IPS-18a (cell line): ENCODE measurements around the gene PLEKHF1.
"Not testable (repeated sequence)": the region's sequence is repeated elsewhere in the genome, so short reads cannot be mapped to it uniquely, and the experiment has no call there.

Experiments
- H3K27ac ChIP-seq: one replicate; pipeline ENCODE4 v1.5.1; 2013; ENCODE audit warnings: low read length
- H3K27me3 ChIP-seq: one replicate; pipeline ENCODE4 v1.6.1; 2013; ENCODE audit warnings: mild to moderate bottlenecking, low read length; ENCODE audit not compliant: control insufficient read depth, insufficient read depth
- H3K36me3 ChIP-seq: one replicate; pipeline ENCODE4 v1.6.1; 2013; ENCODE audit warnings: low read depth, low read length; ENCODE audit not compliant: control insufficient read depth
- H3K4me1 ChIP-seq: one replicate; pipeline ENCODE4 v1.6.1; 2013; ENCODE audit warnings: low read depth, low read length; ENCODE audit not compliant: control insufficient read depth
- H3K4me3 ChIP-seq: one replicate; pipeline ENCODE4 v1.5.1; 2013; ENCODE audit warnings: low read length
- H3K9ac ChIP-seq: one replicate; pipeline ENCODE4 v1.6.1; 2013; ENCODE audit warnings: mild to moderate bottlenecking, low read length, moderate library complexity
- H3K9me3 ChIP-seq: one replicate; pipeline ENCODE4 v1.6.1; 2013; ENCODE audit warnings: low read depth, low read length; ENCODE audit not compliant: control insufficient read depth

Gene PLEKHF1

DNA sequence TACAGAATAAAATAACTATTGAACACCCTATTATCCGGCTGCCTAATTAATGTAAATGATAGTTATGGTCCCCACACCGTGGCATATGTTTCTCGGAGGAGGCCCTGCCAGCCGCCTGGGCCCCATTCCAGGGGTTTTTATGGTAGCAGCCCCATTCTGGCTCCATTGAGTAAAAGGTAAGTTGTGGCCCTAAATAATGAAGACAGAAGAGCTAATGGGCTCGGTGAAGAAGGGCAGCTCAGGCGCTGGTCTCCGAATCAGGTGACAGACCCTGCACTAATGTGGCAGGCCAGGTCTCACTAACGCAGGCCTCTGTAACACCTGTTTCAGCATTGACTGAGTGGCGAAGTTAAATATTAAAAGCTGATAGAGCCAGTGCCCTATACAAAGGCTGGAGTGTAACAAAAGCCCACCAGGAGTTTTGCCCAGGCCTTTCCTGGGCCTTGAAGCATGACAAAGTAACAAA lies 40.0 kb upstream of the PLEKHF1 start:
- no peak overlapping the region for H3K27ac ChIP-seq

DNA sequence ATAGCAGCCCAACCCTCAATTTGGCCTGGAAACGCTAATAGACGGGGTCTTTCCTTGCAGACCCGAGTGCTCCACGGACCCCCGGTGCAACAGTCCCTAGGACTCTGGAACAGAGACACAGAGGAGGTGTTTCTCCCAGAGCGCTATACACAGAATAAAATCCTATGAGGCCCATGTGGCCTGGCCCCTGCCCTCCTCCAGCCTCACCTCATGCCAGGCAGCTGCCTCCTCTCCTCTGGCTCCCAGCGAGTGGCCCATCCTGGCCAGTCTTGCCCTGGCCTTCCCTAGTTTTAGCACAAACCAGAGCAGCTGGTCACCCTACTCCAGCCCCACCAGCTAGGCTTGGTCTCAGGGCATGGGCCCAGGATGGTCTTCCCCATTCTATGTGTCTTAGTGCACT lies 38.9 kb upstream of the PLEKHF1 start:
- no peak overlapping the region for H3K9ac ChIP-seq
- no peak overlapping the region for H3K4me3 ChIP-seq

More for the DNA sequence above, 40.0 kb upstream of the PLEKHF1 start:
- Histone ChIP-seq H3K27me3 (no peaks in the 10 kb centered on the region), H3K4me1 (peaks cover 3% of the 10 kb centered on the region), H3K9ac (no peak overlapping the region), H3K36me3 (no peaks in the 10 kb centered on the region), H3K4me3 (no peak overlapping the region), H3K9me3 (no peaks in the 10 kb centered on the region)

DNA sequence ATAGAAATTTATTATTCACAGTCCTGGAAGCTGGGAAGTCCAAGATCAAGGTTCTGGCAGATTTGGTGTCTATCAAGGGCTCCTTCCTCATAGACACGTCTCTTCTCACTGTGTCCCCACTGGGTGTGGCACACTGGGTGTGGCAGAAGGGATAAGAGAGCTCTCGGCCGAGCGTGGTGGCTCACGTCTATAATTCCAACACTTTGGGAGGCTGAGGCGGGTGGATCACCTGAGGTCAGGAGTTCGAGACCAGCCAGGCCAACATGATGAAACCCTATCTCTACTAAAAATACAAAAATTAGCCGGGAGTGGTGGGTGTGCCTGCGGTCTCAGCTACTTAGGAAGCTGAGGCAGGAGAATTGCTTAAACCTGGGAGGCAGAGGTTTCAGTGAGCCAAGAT lies 38.4 kb upstream of the PLEKHF1 start:
- H3K27me3 ChIP-seq, H3K9me3 ChIP-seq, H3K27ac ChIP-seq, H3K4me3 ChIP-seq, H3K9ac ChIP-seq, H3K4me1 ChIP-seq, H3K36me3 ChIP-seq: not testable (repeated sequence)

More for the DNA sequence above, 38.9 kb upstream of the PLEKHF1 start:
- H3K9me3 ChIP-seq, result no peaks in the 10 kb centered on the region
- H3K27me3 ChIP-seq, result no peaks in the 10 kb centered on the region
- H3K4me1 ChIP-seq, result peaks cover 3% of the 10 kb centered on the region
- H3K27ac ChIP-seq, result no peak overlapping the region
- H3K36me3 ChIP-seq, result no peaks in the 10 kb centered on the region

DNA sequence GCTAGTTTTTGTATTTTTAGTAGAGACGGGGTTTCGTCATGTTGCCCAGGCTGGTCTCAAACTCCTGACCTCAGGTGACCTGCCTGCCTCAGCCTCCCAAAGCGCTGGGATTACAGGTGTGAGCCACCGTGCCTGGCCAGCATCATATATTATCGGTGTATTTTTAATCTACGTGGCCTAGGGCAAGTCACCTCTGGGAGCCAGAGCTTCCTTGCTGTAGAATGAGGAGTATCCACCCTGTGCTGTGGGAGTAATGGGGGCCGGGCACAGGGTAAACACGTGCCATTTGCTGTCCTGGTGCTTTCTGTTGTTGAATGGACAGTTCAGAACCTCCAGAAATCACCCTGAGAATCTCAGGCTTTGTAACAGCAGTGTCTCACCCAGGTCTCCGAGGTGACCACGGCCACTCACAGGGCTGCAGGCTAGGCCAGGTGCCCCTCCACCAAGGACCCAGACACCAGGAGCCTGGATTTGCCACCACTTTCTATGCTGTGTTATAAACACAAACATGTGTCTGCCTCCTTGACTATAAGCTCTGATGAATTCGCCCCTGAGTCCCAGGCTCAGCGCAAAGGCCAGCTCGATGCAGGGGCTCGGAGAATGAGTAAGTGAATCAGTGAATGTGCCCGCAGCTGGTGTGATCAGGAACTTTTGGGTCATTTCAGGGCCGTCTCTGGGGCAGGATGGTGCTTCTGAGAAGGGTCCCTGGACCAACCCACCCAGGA lies 36.4 kb upstream of the PLEKHF1 start:
- Histone ChIP-seq H3K36me3 (no peaks in the 10 kb centered on the region), H3K4me1 (peaks cover 3% of the 10 kb centered on the region), H3K27ac (no peak overlapping the region), H3K9ac (no peak overlapping the region), H3K9me3 (no peaks in the 10 kb centered on the region), H3K27me3 (no peaks in the 10 kb centered on the region), H3K4me3 (no peak overlapping the region)

DNA sequence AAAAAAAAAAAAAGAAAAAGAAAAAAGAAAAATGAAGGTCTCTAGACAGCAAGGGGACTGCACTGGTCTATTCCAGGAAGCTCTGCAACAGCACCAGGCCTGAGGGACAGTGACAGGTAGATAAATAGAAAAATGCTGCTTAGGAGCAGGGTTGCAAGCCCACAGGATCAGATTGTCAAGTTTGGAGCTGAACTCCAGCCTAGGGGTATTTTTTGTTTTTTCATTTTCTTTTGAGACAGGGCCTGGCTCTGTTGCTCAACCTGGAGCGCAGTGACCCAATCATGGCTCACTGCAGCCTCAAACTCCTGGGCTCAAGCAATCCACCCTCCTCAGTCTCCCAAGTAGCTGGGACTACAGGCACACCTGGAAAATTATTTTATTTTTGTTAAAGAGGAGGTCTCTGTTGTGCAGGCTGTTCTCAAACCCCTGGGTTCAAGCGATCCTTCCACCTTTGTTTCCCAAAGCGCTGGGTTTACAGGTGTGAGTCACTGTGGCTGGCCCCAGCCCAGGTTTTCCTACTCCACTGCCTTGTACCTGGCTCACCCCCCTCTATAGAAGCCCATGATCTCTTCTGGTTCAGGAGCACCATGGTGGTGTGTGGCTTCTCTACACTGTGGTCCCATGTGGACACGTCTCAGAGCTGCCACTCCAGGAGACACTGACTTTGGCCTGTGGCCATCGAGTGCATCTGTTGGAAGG lies 35.3 kb upstream of the PLEKHF1 start:
- Histone ChIP-seq H3K4me1 (peaks cover 1% of the 10 kb centered on the region), H3K4me3 (no peak overlapping the region), H3K9me3 (no peaks in the 10 kb centered on the region), H3K27ac (no peak overlapping the region), H3K27me3 (no peaks in the 10 kb centered on the region), H3K36me3 (no peaks in the 10 kb centered on the region), H3K9ac (no peak overlapping the region)

DNA sequence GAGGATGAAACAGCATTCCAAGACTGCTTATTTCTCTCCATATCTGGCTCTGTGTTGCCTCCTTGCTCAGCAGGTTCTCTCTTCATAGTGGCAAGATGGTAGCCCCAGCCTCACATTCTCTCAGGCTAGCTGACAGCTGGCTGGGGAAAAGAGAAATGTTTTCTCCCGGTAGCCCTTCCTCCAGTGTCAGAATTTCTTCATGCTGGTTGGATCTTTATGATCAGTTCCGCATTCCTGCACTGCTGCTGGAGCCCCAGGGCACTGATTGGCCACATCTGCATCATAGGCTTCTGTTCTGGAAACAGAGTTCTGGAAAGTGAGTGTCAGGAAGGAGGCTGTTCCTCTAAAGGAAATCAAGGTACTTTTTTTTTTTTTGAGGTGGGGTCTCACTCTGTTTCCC lies 34.6 kb upstream of the PLEKHF1 start:
- H3K9me3 ChIP-seq, result no peaks in the 10 kb centered on the region
- H3K27ac ChIP-seq, result no peak overlapping the region
- H3K36me3 ChIP-seq, result no peaks in the 10 kb centered on the region
- H3K9ac ChIP-seq, result no peak overlapping the region
- H3K4me1 ChIP-seq, result no peaks in the 10 kb centered on the region
- no peaks in the 10 kb centered on the region for H3K27me3 ChIP-seq
- H3K4me3 ChIP-seq, result no peak overlapping the region

DNA sequence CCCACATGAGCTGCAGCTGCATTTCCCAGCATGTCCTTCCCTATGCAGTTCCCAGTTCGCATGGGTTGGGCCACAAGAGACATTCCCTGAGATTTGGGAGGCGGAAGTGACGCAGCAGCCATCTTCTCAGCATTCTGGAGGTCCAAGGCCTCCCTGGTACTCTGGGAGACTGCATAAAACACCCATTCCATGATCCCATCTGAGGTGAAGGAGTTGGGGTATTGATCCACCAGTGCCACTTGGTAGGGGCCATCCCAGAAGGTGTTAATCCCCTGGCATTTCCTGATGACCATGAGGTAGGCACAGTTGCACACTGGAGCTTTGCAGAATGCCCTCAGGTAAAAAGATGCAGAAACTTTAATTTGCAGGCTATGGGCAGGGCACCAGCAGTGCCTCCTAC lies 33.8 kb upstream of the PLEKHF1 start:
- H3K9me3 ChIP-seq, result no peaks in the 10 kb centered on the region
- H3K4me3 ChIP-seq, result no peak overlapping the region
- H3K36me3 ChIP-seq, result no peaks in the 10 kb centered on the region
- H3K9ac ChIP-seq, result no peak overlapping the region
- H3K27ac ChIP-seq, result no peak overlapping the region
- no peaks in the 10 kb centered on the region for H3K4me1 ChIP-seq
- H3K27me3 ChIP-seq, result no peaks in the 10 kb centered on the region

DNA sequence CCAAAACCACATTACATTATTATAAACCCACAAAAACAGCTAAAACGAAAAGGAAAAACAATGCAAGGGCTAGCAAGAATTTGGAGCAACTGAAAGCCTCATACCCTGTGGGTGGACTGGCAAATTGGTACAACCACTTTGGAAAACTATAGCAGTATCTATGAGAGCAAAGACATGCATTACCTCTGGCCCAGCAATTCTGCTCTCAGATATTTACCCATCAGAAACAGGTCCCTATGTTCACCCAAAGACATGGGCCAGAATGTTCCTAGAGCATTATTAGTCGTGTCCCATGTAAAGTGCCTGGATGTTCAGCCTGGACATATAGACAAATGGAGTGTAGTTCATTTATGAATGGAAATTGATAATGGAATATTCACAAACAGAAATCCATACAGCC lies 31.3 kb upstream of the PLEKHF1 start:
- no peaks in the 10 kb centered on the region for H3K9me3 ChIP-seq
- H3K27me3 ChIP-seq, result no peaks in the 10 kb centered on the region
- no peak overlapping the region for H3K4me3 ChIP-seq
- no peak overlapping the region for H3K9ac ChIP-seq
- H3K27ac ChIP-seq, result no peak overlapping the region
- H3K4me1 ChIP-seq, result no peaks in the 10 kb centered on the region
- H3K36me3 ChIP-seq, result no peaks in the 10 kb centered on the region

DNA sequence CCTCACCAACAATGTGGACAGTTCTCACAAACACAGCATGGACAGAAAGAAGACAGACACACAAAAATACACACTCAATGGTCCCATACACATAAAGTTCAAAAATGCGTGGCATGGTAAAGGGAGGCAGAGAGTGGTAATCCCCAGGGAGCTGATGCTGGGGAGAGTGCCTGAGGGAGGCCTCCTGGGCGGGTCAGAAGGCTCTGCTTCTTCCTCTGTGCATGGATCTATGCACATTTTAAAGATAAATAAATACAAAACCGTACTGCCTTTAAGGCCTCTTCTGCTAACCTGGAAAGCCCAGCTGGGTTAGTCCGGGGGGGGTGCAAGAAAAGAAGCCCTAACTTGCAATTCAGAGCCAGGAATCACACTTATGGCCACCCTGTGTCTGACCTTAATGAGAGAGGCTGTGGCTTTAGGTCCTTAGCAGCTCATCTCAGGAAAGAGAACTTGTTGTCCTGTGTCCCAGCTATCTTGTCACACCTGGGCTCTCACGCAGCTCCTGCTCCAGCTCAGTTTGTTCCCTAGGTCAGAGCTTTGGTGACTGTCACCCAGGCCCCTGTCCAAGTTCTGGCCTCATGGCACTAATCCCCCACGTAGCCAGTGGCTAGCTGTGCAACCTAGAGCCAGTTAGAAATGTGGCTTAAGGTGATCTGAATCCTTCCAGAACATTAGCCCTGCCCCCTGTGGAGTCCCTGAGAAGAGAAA lies 30.7 kb upstream of the PLEKHF1 start:
- H3K36me3 ChIP-seq, result no peaks in the 10 kb centered on the region
- H3K9me3 ChIP-seq, result no peaks in the 10 kb centered on the region
- no peak overlapping the region for H3K27ac ChIP-seq
- H3K9ac ChIP-seq, result no peak overlapping the region
- H3K4me1 ChIP-seq, result no peaks in the 10 kb centered on the region
- no peaks in the 10 kb centered on the region for H3K27me3 ChIP-seq
- no peak overlapping the region for H3K4me3 ChIP-seq

DNA sequence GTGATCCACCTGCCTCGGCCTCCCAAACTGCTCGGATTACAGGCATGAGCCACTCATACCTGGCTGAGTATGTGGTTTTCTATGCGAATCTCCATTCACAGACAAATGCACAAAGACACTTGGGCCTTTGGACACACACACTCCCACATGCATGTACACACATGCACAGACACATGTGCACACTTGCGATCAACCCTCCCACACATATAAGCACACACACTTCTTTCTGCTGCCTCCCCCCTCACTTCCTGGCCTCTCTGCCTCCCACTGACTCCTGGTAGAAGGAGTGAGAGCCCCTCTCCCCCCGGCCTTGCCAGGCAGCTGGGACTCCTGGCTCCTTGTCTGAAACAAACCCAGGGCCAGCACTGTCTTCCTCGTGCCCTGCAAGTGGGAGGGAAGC lies 29.3 kb upstream of the PLEKHF1 start:
- Histone ChIP-seq H3K27me3 (no peaks in the 10 kb centered on the region), H3K4me1 (no peaks in the 10 kb centered on the region), H3K27ac (no peak overlapping the region), H3K9ac (no peak overlapping the region), H3K4me3 (no peak overlapping the region), H3K36me3 (no peaks in the 10 kb centered on the region), H3K9me3 (no peaks in the 10 kb centered on the region)

DNA sequence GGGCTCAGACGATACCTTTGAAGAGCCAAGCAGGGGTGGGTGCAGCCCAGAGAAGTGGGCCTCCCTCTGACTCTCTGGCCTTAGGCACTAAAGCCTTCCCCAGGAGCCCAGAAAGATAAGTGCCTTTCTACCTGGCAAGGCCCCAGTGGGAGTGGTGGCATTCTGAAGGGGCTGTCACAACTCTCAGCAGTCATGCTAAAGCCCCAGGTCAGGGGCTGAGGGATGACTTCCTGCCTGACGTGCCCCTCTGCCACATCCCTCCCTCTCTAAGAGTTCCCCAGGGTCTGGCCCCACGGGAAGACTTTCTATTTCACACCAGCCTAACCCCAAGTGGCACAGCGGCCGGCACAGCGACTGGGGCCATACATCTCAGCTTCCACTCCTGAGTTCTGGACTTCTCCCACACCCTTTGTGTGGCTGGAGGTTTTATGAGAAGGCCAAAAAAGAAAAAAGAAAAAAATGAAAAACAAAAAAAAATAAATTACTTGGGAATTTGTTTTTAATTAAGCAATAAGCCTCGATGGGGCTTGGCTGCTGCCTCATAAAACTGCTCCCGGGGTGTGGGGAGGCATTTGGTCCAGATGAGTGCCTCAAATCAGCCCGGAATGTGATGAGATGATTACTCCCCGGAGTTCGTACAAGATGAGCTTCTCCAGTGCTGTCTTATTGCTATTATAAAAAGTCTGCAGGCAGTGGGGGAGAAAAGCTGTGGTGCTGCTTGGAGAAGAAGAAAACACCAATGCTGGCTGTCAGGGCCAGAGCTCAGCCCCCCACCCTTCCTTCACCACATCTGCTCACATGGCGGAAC lies 28.5 kb upstream of the PLEKHF1 start:
- Histone ChIP-seq H3K27ac (no peak overlapping the region), H3K4me3 (no peak overlapping the region), H3K9me3 (no peaks in the 10 kb centered on the region), H3K27me3 (no peaks in the 10 kb centered on the region), H3K4me1 (no peaks in the 10 kb centered on the region), H3K36me3 (no peaks in the 10 kb centered on the region), H3K9ac (no peak overlapping the region)
